Measurements from ENCODE around the gene ATP1B3.
"Not testable (repeated sequence)": the region's sequence is repeated elsewhere in the genome, so short reads cannot be mapped to it uniquely, and the experiment has no call there.

ATP1B3 gene

DNA sequence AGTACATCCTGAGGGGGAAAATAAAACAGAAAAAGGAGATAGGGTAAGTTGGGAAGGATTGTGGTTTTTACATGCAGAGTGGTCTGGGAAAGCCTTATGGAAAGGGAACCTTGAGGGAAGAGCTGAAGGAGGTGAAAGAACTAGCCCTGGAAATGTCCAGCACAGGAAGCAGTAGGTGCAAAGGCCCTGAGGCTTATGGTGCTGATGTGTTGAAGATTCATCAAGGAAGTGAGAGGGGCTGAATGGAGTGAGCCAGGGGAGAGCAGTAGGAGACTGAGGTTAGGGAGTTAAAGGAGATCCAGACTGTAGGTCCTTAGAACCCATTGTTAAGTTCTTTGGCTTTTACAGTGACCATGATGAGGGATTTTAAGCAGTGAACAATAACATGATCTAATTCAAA lies 33.0 kb downstream of the ATP1B3 start:
- no peak for DNase-seq

GRCh38 chr3:141909986-141910385 lies 33.5 kb downstream of the ATP1B3 start:
- DNase-seq: not testable (repeated sequence)

GRCh38 chr3:141913150-141913811 lies 36.8 kb downstream of the ATP1B3 start:
- DNase-seq: peak; percentile 33 to 75

DNA sequence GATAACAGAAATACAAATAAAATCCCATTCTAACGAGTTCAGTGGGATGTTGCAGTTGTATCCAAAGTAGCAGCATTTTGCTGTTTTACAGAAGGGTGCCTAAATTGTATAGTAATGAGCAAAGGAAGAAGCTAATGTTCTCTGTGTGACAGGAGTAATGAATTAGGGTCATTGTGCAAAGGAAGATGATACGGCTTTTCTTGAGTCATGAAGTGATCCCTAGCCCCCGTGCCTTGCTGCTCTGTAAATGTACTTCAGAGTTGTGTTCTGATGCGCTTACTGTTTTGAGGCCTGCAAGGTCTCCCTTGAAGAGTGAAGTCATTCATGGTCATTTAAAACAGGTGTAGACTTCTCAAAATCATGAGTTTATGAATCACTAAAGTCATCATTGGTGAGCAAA lies 37.9 kb downstream of the ATP1B3 start:
- DNase-seq: no peak

DNA sequence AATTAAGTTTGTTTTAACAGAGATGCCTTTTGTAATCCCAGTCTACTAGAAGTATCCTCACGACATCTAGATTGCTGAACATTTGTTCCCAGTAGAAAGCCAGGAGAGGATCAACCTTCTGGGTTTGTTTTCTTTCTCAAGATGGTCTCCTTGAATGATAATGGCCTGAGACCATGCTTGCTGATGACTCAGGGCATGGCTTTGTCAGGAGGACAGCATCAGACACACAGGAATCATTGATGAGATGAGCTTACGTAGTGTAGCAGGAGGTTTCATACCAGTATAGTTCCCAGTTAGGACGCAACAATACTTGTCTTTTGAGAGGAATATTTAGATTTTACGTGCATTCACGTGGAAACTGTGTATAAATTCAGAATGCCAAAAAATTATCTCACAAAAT lies 38.6 kb downstream of the ATP1B3 start:
- DNase-seq: no peak

DNA sequence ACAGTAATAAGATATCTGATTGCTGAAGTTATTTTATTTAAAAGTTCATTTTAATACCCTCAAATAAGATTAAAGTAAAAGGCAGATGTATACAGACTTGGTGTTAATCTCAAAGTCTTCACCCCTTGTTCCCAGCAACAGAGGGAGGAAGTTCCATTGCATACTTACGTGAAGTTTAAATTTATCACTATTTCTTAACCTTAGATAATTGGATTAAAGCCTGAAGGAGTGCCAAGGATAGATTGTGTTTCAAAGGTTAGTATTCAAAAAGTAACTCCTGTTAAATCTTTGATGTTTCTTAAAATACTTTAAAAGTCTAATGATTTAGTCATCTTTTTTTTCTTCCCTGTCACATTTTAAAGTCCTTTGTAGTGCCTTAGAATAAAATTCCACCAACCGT lies 39.3 kb downstream of the ATP1B3 start:
- DNase-seq: no peak

- no peak for DNase-seq
Observed at GRCh38 chr3:141920701-141921100, 44.3 kb downstream of the ATP1B3 start.

GRCh38 chr3:141921316-141921715 lies 44.9 kb downstream of the ATP1B3 start:
- no peak for DNase-seq

- not testable (repeated sequence) for DNase-seq
Observed at GRCh38 chr3:141925677-141926076, 49.2 kb downstream of the ATP1B3 start.

- DNase-seq: no peak
Observed at GRCh38 chr3:141926929-141927328, 50.5 kb downstream of the ATP1B3 start.

DNA sequence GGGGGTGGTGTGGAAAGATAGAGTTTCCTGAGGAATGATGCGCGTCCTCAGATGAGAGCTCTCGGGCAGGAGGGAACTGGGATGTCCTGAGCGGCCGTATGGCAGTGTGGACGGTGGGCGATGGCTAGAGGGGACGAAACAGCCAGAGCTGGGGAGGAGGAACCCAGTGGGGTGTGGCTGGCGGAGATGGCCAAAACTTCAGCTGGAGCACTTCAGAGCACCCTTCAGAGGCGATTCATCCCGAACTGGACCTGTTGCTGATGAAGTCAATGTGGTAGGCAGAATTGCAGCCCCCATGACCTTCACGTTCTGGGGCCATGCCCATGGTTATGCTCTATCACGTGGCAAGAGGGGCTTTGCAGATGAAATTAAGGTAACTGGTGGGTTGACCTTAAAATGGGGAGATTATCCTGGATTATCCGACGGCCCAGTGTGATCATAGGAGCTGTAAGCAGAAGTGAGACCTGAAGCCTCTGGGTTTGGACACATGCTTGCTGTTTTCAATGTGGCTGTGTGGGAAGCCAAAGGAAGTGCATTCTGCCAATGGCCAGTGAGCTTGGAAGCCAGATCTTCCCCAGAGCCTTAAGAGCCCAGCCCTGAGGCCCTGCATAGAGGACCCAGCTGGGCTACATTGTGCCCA lies 52.3 kb downstream of the ATP1B3 start:
- DNase-seq: no peak

DNA sequence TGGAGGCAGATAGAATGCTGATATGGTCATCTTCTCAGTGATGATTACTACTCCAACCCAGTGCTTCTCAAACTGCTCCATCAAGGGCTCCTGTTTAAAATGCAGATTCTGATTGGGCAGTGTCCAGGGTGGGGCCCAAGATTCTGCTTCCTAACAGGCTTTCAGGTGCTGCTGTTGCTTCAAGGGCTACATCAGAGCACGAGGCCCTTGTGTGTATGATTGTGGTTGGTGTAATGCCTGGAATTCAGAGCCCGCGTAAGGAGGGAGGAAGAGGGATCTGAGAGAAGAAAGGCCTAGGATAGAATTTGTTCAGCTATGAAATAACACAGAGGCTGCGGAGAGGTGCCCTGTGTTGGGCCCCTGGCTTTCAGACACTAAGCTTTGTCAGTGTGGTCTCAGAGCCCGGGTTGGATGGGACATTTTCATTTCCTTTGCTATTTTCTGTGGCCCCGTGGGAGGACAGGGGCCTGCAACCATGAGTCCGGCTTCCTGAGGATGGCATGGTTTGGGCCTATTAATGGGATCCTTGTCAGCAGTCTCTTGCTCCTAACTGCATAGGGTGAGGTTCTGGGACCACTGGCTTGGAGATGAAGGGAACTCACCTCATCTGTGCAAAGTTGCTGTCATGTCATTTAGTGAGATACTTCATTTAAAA lies 53.0 kb downstream of the ATP1B3 start:
- no peak for DNase-seq

DNA sequence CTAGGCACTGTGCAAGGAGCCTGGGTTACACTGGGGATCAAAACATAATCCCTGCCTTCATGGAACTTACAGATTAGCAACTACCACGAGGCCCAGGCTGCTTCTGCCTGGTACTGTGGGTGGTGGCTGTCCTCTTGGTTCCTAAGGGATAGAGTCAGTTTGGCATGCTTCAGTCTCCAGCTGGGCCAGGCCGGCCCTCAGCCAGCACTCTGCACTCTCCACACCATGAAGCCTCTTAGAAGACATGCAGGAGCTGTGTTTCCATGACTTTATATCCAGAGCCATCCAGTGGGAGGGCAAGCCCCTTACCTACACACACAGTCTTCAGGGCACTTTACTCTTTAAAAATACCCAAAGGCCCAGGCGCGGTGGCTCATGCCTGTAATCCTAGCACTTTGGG lies 54.4 kb downstream of the ATP1B3 start:
- no peak for DNase-seq

GRCh38 chr3:141933421-141934300 lies 57.2 kb downstream of the ATP1B3 start:
- no peak for DNase-seq

DNA sequence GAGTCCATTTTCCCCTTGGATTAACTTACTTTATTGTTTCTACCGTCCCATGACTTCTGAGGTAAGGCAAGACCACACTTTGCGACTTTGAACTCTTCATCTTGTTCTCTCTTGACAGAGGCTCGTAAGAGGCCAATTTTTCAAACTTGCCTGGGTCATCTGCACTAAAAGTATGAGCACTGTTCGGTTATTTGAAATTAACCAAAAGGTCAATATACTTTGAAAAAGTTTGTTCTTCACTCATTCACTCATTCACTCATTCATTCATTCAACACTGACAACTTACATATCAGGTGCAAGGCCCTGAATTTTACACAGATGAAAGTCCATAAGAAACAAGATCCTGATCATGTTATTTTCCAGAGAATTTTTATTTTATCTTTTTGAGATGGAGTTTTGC lies 57.9 kb downstream of the ATP1B3 start:
- no peak for DNase-seq

GRCh38 chr3:141938011-141938500 lies 61.6 kb downstream of the ATP1B3 start:
- no peak for DNase-seq

GRCh38 chr3:141939759-141940158 lies 63.3 kb downstream of the ATP1B3 start:
- DNase-seq: no peak

- peak in 1 of 2 experiments; percentile 44 for DNase-seq
Observed at GRCh38 chr3:141940194-141940776, 63.8 kb downstream of the ATP1B3 start.

- no peak for DNase-seq
Observed at GRCh38 chr3:141941093-141941492, 64.7 kb downstream of the ATP1B3 start.

DNA sequence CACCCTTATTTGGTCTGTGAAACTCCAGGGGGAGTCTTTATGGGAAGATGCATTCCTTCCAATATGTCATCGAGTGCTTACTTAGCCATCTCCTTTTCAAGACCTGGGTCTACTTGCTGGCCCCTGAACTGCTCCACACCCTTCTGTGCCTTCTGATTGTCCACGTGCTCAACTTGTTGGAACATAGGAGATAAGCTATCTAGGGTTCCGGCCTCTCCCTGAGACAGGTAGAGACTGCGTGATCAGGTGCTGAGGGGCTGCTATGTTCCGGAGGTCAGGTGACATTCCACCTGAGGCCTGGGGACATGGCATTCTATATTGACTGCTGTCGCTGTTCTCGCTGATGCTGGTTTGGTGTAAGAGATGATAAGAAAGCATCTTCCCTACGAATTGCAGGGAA lies 65.6 kb downstream of the ATP1B3 start:
- no peak for DNase-seq

DNA sequence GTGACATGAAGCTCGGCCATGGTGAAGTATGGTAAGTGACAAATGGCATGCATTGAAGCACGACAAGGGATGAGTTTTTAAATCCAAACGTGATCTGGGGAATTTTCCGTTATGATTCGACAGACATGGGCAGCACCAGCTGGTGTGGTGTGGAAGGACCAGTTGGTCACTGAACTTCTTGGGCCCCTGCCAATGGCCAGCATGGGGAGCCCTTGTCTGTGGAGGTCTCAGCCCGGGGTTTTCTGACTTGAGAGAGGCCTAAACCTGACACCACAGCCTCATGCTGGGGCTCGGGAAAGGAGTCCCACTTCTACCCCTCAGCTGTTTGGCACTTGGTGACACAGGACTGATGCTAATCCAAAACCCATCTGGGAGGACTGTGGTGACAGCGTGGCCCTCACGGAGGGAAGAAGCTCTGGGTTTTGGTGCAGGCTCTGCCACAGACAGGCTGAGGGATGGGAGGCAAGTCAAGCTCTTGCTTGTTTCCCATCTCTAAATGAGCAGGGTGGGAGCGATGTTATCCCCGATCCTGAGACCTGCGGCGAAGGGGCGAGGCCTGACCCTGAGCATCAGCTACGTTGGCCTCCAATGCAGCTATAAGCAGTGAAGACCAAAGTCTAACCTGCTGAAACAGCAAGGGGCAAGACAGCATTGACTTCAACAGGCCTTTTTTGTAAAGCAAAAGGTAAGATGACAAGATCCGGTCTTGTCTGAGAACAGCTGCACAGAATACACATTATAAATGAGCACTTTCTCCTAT lies 69.5 kb downstream of the ATP1B3 start:
- no peak for DNase-seq

- no peak for DNase-seq
Observed at GRCh38 chr3:141949399-141949798, 73.0 kb downstream of the ATP1B3 start.

Data from NCI-H526 (cell line).